Measurements from ENCODE around the gene RHOH. TPM values are rescaled to one million over a fixed set of nuclear protein-coding genes. Genes with fewer than 3 reads are reported as not detected.
"Not testable (repeated sequence)": the region's sequence is repeated elsewhere in the genome, so short reads cannot be mapped to it uniquely, and the experiment has no call there.

Gene RHOH
- 0.78 TPM for total RNA-seq
- long read RNA-seq: 0 reads

- no peak for DNase-seq (ENCODE audit: low spot score)
- intact Hi-C loops (cut with DNase I): no loop called here
These were observed at the start of gene RHOH for GRCh38 chr4:40196724-40197281. Gene RHOH, plus strand, starts transcription at chr4:40197031. Its CDS starts 46,356 bp downstream, at chr4:40243387.

DNA sequence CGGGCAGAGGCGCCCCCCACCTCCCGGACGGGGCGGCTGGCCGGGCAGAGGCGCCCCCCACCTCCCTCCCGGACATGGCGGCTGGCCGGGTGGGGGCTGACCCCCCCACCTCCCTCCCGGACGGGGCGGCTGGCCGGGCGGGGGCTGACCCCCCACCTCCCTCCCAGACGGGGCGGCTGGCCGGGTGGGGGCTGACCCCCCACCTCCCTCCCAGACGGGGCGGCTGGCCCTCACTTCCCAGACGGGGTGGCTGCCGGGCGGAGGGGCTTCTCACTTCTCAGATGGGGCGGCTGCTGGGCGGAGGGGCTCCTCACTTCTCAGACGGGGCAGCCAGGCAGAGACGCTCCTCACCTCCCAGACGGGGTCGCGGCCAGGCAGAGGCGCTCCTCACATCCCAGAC is 49.3 kb upstream of the RHOH start:
- DNase-seq (ENCODE audit: low spot score); intact Hi-C loops (cut with DNase I): not testable (repeated sequence)

- DNase-seq (ENCODE audit: low spot score): no peak
- intact Hi-C loops (cut with DNase I): loop anchor here (5.0 kb wide), 1 partner anchor 157 kb away; no protein-coding TSS in a partner anchor
These were observed 46.9 kb upstream of the RHOH start for GRCh38 chr4:40149960-40150385.

DNA sequence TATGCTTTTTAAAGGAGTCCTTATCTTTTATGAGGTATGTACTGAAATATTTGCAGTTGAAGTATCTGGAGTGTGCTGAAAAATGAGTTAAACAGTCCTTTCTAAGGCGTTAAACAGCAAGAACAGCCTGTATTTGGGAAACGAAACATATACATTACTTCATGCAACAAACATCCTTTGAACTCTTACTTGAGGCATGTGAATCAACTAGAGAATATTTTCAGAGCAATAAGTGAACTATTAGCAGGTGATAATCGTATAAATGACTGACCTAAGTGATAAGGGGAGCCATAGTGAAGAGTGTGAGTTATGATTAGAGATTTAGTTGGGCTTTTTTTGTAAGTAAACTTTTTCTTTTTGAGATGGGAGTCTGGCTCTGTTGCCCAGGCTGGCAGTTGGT is 45.9 kb upstream of the RHOH start:
- intact Hi-C loops (cut with DNase I): loop anchor here (5.0 kb wide), 1 partner anchor 156 kb away; no protein-coding TSS in a partner anchor
- DNase-seq (ENCODE audit: low spot score): no peak

DNA sequence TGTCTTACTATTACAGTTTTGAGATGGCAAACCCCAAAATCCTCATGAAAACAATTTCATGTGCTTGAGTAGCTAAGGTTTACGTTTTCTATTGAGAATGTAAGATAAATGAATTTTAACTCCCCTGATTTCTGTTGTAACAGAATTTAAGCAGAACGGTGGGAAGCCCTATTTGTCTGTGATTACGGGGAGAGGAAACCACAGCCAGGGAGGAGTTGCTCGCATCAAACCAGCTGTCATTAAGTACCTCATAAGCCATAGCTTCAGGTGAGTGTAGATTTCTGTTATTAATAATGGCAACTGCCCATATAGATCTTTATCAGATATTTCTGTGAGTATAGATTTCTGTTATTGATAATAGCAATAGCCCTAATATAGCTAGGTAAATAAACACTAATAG is 44.2 kb upstream of the RHOH start:
- no peak for DNase-seq (ENCODE audit: low spot score)
- intact Hi-C loops (cut with DNase I): loop anchor here (5.0 kb wide), 1 partner anchor 155 kb away; no protein-coding TSS in a partner anchor

DNA sequence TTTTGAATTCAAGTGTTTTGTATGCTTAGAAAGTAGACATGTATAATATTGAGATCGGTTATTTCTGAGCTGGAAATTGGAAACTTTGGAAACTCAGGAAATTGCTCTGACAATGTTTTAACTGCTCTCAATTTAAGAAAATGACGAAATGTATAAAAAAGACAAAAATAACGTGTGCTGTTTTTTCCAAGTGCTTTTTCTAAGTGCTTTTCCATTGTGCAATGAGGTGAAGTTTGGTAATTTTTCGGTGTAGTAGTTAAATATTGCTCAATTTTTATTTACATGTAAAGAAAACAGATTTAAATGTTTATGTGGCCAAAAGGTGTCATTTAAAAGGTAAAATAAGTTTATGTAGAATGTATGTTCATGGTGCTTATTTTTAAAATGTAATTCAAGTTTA is 39.4 kb upstream of the RHOH start:
- intact Hi-C loops (cut with DNase I): no loop called here
- no peak for DNase-seq (ENCODE audit: low spot score)

- intact Hi-C loops (cut with DNase I): no loop called here
- no peak for DNase-seq (ENCODE audit: low spot score)
These were observed 36.6 kb upstream of the RHOH start for GRCh38 chr4:40160258-40160657.

- intact Hi-C loops (cut with DNase I): no loop called here
- DNase-seq (ENCODE audit: low spot score): no peak
These were observed 32.4 kb upstream of the RHOH start for GRCh38 chr4:40164459-40164858.

- no peak for DNase-seq (ENCODE audit: low spot score)
- intact Hi-C loops (cut with DNase I): no loop called here
These were observed 30.9 kb upstream of the RHOH start for GRCh38 chr4:40165916-40166315.

DNA sequence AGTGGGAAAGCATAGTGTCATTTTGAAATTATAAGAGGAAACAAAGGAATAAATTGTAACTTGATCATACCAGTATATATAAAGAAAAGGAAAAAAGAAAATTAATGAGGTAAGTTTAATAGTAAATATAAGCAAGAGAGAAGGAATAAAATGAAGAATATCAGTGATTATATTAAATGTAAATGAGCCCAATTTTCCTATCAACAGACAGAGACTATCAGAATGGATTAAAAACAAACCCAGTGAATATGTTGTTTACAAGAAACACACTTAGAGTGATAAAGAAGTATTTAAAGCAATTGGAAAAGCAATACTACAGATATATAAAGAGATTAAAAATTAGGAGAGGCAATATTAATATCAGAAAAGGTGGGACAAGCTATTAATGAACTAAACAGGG is 28.8 kb upstream of the RHOH start:
- no peak for DNase-seq (ENCODE audit: low spot score)
- intact Hi-C loops (cut with DNase I): no loop called here

DNA sequence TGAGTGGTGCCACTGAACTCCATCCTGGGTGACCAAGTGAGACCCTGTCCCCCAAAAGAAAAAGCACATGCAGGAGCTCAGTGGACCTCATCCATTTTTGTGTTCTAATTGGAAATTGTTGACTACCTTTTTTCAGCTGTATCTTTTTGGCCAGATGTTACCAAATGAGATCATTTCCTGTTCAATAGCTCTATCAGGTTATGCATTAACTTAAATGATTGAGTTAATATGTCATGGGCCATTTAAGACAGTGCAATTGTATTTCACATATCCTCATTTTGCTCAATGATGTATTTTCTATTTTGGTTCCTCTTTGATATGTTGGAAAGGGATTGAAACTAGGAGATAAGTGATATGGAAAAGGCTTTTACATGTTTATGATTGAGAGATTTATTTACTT is 26.2 kb upstream of the RHOH start:
- DNase-seq (ENCODE audit: low spot score): no peak
- intact Hi-C loops (cut with DNase I): no loop called here

- intact Hi-C loops (cut with DNase I): no loop called here
- no peak for DNase-seq (ENCODE audit: low spot score)
These were observed 23.4 kb upstream of the RHOH start for GRCh38 chr4:40173470-40173875.

DNA sequence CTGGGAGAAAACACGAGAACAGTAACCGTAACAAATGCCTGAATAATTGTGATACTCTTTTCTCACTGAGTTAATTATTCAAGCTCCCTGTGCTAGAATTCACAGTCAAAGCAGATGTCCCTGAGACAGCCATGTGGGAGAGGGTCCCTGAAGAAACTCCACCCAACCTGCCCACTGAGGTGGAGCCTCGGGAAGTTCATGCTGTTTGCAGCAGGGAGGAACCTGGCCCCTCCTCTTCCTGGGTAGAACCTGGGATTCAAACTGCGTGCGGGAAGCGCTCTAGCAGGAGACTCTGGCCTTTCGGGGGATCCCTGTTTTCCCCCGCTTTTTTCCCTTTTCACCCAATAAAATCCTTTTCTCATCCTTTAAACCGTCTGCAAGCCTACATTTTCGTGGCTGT is 20.2 kb upstream of the RHOH start:
- intact Hi-C loops (cut with DNase I): no loop called here
- DNase-seq (ENCODE audit: low spot score): no peak

DNA sequence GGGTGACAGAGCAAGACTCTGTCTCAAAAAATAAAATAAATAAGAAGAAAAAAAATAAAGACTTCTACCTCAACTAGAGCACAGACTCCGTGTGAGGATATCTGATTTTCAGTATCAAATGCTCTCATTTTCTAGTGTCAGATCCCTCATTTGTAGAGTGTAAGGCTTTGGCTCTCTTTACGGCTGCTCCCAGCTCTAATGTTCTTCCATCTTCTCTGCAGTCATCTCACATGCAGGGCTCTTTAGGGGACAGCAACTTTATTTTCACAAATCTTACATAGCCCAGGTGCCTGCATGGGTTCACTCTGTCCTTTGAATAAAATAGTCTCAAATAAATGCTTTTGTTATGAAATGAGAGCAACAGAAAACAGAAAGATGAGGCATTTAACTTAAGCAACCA is 19.2 kb upstream of the RHOH start:
- intact Hi-C loops (cut with DNase I): no loop called here
- DNase-seq (ENCODE audit: low spot score): no peak

DNA sequence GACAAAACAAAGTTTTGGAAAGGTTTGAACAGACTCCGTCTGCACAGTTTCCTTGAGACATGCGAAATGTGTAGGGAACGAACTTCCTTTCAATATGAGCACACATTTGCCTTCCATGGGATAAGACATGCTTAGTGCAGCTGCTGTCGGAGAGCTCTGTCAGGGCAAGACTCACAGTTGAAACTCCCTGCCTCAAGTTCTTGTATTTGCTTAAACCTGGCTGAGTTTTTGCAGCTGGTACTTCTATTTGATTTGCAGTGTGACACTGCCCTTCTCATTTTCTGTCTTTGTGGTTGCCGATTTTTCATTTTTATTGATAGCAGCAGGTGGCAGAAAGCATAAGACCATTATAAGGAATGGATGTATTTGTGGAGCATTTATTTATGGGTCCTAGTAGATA is 18.2 kb upstream of the RHOH start:
- intact Hi-C loops (cut with DNase I): no loop called here
- no peak for DNase-seq (ENCODE audit: low spot score)

DNA sequence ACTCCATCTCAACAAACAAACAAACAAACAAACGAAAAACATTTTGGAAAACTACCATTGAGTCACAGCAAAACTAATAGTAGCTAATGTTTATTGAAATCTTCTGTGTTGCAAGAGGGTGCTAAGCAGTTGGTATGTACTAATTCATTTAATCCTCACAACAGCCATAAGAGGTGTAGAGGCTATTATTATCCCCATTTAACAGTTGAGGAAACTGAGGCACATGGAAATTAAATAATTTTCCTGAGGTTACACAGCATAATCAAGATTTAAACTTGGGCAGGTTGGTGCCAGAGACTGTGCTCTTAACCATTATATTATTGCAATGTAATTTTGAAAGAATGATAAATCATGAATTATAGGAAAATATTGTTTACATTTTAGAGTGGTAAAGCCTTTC is 17.5 kb upstream of the RHOH start:
- no peak for DNase-seq (ENCODE audit: low spot score)
- intact Hi-C loops (cut with DNase I): no loop called here

- intact Hi-C loops (cut with DNase I): no loop called here
- no peak for DNase-seq (ENCODE audit: low spot score)
These were observed 16.5 kb upstream of the RHOH start for GRCh38 chr4:40180356-40180755.

DNA sequence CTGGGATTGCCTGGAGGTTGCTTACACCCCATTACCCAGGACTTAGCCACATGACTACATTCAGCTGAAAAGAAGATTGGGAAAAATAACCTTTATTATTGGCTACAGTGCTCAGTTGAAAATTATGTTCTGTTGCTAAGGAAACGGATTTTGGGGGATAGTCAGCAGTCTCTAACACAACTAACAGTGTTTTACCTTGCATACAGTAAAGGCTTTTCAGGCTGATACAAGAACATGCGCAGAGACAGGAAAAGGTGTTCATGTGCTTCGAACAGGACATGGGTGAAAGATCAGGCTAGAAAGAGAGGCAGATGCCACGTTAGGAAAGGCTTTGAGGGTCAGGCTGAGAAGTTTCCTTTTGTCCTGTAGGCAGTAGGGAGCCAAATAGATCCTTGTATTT is 14.8 kb upstream of the RHOH start:
- DNase-seq (ENCODE audit: low spot score): no peak
- intact Hi-C loops (cut with DNase I): no loop called here

- no peak for DNase-seq (ENCODE audit: low spot score)
- intact Hi-C loops (cut with DNase I): no loop called here
These were observed 13.9 kb upstream of the RHOH start for GRCh38 chr4:40182954-40183353.

DNA sequence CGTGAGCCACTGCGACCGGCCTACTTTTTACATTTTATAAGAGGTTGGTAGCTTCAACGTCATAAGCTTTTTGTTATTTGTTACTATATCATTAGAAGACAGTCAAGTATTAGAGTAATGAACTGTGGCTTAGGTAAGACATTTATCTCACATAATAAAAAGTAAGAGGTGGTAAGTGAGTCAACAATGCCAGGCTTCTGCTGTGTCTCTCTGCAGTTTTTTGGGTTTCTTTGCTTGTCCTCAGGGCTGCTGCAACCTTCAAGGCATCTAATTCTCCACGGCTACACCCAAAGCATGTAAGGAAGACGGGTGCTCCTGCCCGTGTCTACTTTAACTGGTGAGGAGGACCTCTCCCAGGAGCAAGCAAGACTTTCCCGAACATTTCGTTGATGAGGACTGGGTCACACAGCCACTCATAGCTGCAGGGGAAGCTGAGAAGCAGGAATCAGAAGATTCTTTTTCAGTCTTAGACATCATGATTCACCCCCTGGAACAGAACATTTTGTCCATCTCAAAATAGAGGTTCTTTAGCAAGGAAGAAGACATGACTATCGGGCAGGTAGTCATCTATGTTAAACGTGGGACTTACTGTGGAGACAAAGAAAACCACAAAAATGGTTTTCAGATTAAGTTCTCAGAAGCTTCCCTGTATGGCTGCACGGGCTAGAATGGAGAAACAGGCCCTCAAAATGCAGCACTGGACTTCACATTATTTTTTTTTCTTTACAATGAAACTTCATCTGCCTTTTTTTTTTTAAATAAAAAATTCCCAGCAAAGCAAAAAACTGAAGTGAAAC is 13.0 kb upstream of the RHOH start:
- intact Hi-C loops (cut with DNase I): no loop called here
- DNase-seq (ENCODE audit: low spot score): no peak
